ENCODE measurements around the gene LMNB1. TPM values are rescaled to one million over a fixed set of nuclear protein-coding genes. Genes with fewer than 3 reads are reported as not detected.

The LMNB1 gene
- total RNA-seq, 4 donors from 2014 or later: 1.4 to 17.7 (median 2.4) TPM

DNA sequence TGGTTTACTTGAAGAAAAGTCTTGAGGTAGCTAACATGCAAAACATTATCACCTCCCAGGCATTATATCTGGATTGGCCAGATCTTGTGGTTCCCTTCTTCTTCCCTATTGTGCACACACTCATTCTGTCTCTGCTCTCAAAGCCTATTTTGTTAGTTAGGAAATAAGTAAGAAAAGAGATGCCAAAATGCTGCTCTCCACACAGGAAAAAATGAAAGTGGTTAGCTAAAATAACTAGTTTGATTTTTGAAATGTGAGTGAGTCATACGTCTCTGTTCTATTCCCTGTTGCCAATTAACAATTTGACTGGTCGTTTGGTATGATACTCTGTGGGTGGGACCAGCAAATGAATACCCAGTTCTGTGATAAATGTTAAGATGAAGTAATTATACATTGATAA is 28.1 kb downstream of the LMNB1 start:
- Histone ChIP-seq H3K4me3 (no peak overlapping the region), H3K9me3 (no peaks in the 10 kb centered on the region), H3K36me3 (no peaks in the 10 kb centered on the region), H3K4me1 (no peaks in the 10 kb centered on the region), H3K27me3 (no peaks in the 10 kb centered on the region), H3K27ac (replicated peaks in 1 of 4) (no peak overlapping the region)
- DNase-seq (ENCODE audit: extremely low spot score): no peak
- WGBS: 47% methylated on average over 2 of the region's 2 CpGs
- no peak for TF ChIP-seq POLR2A (IDR thresholded peaks at IDR 0.05; ENCODE audit: low read depth)
- TF ChIP-seq, protein P1, sequence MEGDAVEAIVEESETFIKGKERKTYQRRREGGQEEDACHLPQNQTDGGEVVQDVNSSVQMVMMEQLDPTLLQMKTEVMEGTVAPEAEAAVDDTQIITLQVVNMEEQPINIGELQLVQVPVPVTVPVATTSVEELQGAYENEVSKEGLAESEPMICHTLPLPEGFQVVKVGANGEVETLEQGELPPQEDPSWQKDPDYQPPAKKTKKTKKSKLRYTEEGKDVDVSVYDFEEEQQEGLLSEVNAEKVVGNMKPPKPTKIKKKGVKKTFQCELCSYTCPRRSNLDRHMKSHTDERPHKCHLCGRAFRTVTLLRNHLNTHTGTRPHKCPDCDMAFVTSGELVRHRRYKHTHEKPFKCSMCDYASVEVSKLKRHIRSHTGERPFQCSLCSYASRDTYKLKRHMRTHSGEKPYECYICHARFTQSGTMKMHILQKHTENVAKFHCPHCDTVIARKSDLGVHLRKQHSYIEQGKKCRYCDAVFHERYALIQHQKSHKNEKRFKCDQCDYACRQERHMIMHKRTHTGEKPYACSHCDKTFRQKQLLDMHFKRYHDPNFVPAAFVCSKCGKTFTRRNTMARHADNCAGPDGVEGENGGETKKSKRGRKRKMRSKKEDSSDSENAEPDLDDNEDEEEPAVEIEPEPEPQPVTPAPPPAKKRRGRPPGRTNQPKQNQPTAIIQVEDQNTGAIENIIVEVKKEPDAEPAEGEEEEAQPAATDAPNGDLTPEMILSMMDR (IDR thresholded peaks at IDR 0.05): no peak
- TF ChIP-seq EP300 (IDR thresholded peaks at IDR 0.05): no peak
- no peak for TF ChIP-seq POLR2AphosphoS5 (IDR thresholded peaks at IDR 0.05)
- intact Hi-C loops (cut with DNase I): no loop called here

DNA sequence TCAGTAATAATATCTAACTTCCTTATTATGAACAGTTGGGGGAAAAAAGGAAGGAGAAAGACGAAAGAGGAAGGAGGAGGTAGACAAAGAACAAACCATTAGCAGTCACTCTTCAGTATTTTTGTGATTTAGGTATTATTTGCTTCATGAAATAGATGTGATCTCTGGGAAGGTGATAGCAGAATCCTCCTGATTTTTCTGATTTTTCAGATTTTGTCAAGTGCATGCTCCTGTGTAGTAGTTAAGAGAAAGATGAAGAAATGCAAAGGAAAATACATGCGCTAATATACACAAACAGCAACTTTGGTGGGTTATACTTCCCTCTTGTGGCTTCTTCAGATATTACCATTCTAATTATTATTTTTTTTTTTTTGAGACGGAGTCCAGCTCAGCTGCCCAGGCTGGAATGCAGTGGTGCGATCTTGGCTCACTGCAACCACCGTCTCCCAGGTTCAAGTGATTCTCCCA is 31.6 kb downstream of the LMNB1 start:
- Histone ChIP-seq H3K4me3 (no peak overlapping the region), H3K4me1 (no peaks in the 10 kb centered on the region), H3K27ac (replicated peaks in 1 of 4) (no peak overlapping the region), H3K27me3 (no peaks in the 10 kb centered on the region), H3K36me3 (no peaks in the 10 kb centered on the region), H3K9me3 (no peaks in the 10 kb centered on the region)
- TF ChIP-seq, protein P1 (IDR thresholded peaks at IDR 0.05): peak; percentile 44 to 57 (median 48)
- no peak for TF ChIP-seq EP300 (IDR thresholded peaks at IDR 0.05)
- DNase-seq (ENCODE audit: extremely low spot score): no peak
- intact Hi-C loops (cut with DNase I): no loop called here
- 52% methylated on average over 5 of the region's 5 CpGs for WGBS

DNA sequence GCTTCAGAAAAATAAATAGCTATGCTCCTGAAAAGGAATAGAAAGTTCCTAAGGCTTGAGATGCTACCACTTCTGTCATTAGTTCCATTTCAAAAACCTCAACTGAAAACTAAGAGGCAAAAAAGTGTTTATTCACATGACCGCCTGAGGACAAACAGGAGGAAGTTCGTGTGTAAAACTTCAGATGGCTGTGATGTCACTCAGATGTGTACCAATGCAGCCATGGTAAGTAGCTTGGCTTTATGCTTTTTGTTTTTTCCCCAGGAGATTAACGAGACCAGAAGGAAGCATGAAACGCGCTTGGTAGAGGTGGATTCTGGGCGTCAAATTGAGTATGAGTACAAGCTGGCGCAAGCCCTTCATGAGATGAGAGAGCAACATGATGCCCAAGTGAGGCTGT is 33.0 kb downstream of the LMNB1 start:
- Histone ChIP-seq H3K27me3 (no peaks in the 10 kb centered on the region), H3K27ac (replicated peaks in 1 of 4) (no peak overlapping the region), H3K36me3 (no peaks in the 10 kb centered on the region), H3K4me3 (no peak overlapping the region), H3K4me1 (no peaks in the 10 kb centered on the region), H3K9me3 (no peaks in the 10 kb centered on the region)
- no peak for DNase-seq (ENCODE audit: extremely low spot score)
- intact Hi-C loops (cut with DNase I): no loop called here
- 93% methylated on average over 7 of the region's 7 CpGs for WGBS
- TF ChIP-seq POLR2A (IDR thresholded peaks at IDR 0.05; ENCODE audit: low read depth): no peak
- TF ChIP-seq EP300 (IDR thresholded peaks at IDR 0.05): no peak
- TF ChIP-seq, protein P1 (IDR thresholded peaks at IDR 0.05): no peak
- TF ChIP-seq POLR2AphosphoS5 (IDR thresholded peaks at IDR 0.05): no peak

GRCh38 chr5:126810596-126811380 is 33.9 kb downstream of the LMNB1 start:
- no peak overlapping the region for H3K4me3 ChIP-seq
- WGBS: 83% methylated on average over 4 of the region's 4 CpGs
- H3K36me3 ChIP-seq: no peaks in the 10 kb centered on the region
- no peaks in the 10 kb centered on the region for H3K27me3 ChIP-seq
- H3K4me1 ChIP-seq: no peaks in the 10 kb centered on the region
- no peak for DNase-seq (ENCODE audit: extremely low spot score)
- H3K27ac ChIP-seq (replicated peaks in 1 of 4): no peak overlapping the region
- no peaks in the 10 kb centered on the region for H3K9me3 ChIP-seq
- intact Hi-C loops (cut with DNase I): no loop called here
- no peak for TF ChIP-seq POLR2AphosphoS5 (IDR thresholded peaks at IDR 0.05)
- no peak for TF ChIP-seq EP300 (IDR thresholded peaks at IDR 0.05)
- TF ChIP-seq POLR2A (IDR thresholded peaks at IDR 0.05; ENCODE audit: low read depth): no peak
- TF ChIP-seq, protein P1 (IDR thresholded peaks at IDR 0.05): no peak
